Tibial nerve (tissue), 4 donors: ENCODE measurements around the gene TET2. TPM values are rescaled to one million over a fixed set of nuclear protein-coding genes. Genes with fewer than 3 reads are reported as not detected.

ENCODE experiments used
- DNase-seq, 2 donors: peaks; one replicate each; pipeline ENCODE4 v3.0.0-alpha.2; 2019; ENCODE audit warnings: low spot score in 2 of 2
- H3K27ac ChIP-seq, 4 donors: fragments of 200-600 bp; sonication (generic) in 3 of 4; one replicate each; pipeline ENCODE4 v1.5.1; 2017 to 2019; ENCODE audit warnings: mild to moderate bottlenecking in 1 of 4
- H3K27me3 ChIP-seq, 2 donors: fragments of 200-600 bp; sonication (generic) in 1 of 2; one replicate each; pipeline versions ENCODE4 v1.5.1 to v1.6.0; 2017 to 2019
- H3K36me3 ChIP-seq, 3 donors: fragments of 200-600 bp; sonication (generic); one replicate each; pipeline ENCODE4 v1.5.1; 2018 to 2019
- H3K4me1 ChIP-seq, 4 donors: fragments of 200-600 bp; sonication (generic) in 3 of 4; one replicate each; pipeline ENCODE4 v1.5.1; 2017 to 2019
- H3K4me3 ChIP-seq, 4 donors: fragments of 200-600 bp; sonication (generic) in 3 of 4; one replicate each; pipeline ENCODE4 v1.5.1; 2017 to 2019; ENCODE audit warnings: mild to moderate bottlenecking in 1 of 4, moderate library complexity in 1 of 4
- H3K9me3 ChIP-seq, 4 donors: fragments of 200-600 bp; sonication (generic) in 3 of 4; one replicate each; pipeline ENCODE4 v1.5.1; 2017 to 2019
- EP300 ChIP-seq, 2 donors: sonication (generic); formaldehyde crosslinking; IDR thresholded peaks; one replicate each; pipeline ENCODE4 v1.6.1; 2017; ENCODE audit warnings: antibody characterized with exemption in 2 of 2, mild to moderate bottlenecking in 1 of 2
- POLR2A ChIP-seq, 2 donors: fragments of 450-650 bp; IDR thresholded peaks; one replicate each; pipeline ENCODE4 v1.6.1; 2017; ENCODE audit warnings: antibody characterized with exemption in 2 of 2, mild to moderate bottlenecking in 2 of 2, moderate library complexity in 2 of 2
- WGBS, 2 donors: methylation state at CpG; one replicate each; pipeline ENCODE4 v1.1.5; 2018; 5-methylcytosine and 5-hydroxymethylcytosine counted together
- total RNA-seq, 4 donors: library from RNA; depleted of rRNA; stranded (reverse); fragments of >200 nt; gene quantifications; one replicate each; pipeline ENCODE4 v1.1.0, GENCODE V29; 2016
- TF ChIP-seq, protein P1 (sequence below), 5 experiments: fragments of 200-600 bp in 3 of 5; fragments of 450-650 bp in 2 of 5; sonication (generic) in 3 of 5; IDR thresholded peaks; one replicate each; pipeline ENCODE4 v1.5.1; 2016 to 2019; ENCODE audit warnings: antibody characterized with exemption in 5 of 5, mild to moderate bottlenecking in 3 of 5, moderate library complexity in 2 of 5

The TET2 gene
- total RNA-seq, 4 donors from 2014 or later, result 23.2 to 29.1 (median 24.1) TPM

DNA sequence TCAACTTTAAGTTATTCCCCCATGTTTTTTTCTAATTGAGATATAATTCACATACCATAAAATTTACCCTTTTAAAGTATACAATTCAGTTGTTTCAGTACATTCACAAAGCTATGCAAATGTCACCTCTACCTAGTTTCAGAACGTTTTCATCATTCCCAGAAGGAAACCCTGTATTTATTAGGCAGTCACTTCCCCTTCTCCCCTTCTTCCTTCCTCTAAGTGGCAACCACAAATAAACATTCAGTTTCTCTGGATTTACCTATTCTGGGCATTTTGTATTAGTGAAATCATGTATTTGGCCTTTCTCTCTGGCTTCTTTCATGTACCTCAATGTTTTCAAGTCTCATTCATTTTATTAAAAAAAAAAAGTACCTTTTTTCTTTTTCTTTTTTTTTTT lies 101.9 kb downstream of the TET2 start:
- Histone ChIP-seq H3K27me3 (no peaks in the 10 kb centered on the region), H3K36me3 (peaks cover 0 to 53% (median 0%) of the 10 kb centered on the region in 3 donors), H3K4me1 (peaks cover 0 to 17% (median 3%) of the 10 kb centered on the region in 4 donors), H3K27ac (no peak overlapping the region), H3K9me3 (peaks cover 0 to 13% (median 0%) of the 10 kb centered on the region in 4 donors), H3K4me3 (no peak overlapping the region)
- 40 to 44% methylated on average over 1 of the region's 1 CpG for WGBS, 2 donors
- no peak for DNase-seq
- TF ChIP-seq, protein P1, sequence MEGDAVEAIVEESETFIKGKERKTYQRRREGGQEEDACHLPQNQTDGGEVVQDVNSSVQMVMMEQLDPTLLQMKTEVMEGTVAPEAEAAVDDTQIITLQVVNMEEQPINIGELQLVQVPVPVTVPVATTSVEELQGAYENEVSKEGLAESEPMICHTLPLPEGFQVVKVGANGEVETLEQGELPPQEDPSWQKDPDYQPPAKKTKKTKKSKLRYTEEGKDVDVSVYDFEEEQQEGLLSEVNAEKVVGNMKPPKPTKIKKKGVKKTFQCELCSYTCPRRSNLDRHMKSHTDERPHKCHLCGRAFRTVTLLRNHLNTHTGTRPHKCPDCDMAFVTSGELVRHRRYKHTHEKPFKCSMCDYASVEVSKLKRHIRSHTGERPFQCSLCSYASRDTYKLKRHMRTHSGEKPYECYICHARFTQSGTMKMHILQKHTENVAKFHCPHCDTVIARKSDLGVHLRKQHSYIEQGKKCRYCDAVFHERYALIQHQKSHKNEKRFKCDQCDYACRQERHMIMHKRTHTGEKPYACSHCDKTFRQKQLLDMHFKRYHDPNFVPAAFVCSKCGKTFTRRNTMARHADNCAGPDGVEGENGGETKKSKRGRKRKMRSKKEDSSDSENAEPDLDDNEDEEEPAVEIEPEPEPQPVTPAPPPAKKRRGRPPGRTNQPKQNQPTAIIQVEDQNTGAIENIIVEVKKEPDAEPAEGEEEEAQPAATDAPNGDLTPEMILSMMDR (IDR thresholded peaks at IDR 0.05), result no peak
- no peak for TF ChIP-seq EP300 (IDR thresholded peaks at IDR 0.05)
- TF ChIP-seq POLR2A (IDR thresholded peaks at IDR 0.05), result no peak

DNA sequence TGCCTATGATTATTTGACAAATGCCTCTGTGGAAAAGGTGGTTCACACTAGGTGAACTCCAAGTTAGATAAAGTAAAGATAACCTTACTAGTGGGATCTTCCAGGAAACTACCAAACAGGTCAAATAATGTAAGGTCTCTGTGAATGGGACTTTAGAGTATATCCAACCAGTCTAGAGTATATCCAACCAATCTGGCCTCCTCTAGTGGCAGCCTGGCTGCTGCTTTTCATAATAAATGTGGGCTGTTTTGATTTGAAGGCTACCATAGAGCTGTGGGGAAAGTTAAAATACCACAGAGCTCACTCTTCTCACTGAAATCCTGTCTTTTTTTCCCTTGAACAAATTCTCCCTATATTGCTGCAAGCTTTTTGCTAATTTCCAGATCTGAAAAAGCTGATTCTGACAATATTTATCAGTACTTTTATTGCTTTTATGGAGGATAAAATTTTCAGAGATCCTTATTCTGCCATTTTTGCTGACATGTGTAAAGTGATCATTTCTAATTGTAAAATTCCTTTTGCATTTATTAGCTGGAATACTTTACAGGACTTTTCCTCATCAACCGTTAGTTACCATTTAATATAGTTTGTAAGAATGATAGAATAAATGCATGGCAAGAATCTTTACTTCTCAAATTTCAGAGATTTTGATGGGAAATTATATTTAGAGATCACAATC lies 111.3 kb downstream of the TET2 start:
- TF ChIP-seq, protein P1 (IDR thresholded peaks at IDR 0.05), result no peak
- TF ChIP-seq EP300 (IDR thresholded peaks at IDR 0.05) (no peak), POLR2A (IDR thresholded peaks at IDR 0.05) (no peak)
- Histone ChIP-seq H3K9me3 (peaks cover 0 to 33% (median 0%) of the 10 kb centered on the region in 4 donors), H3K27me3 (no peaks in the 10 kb centered on the region), H3K27ac (no peak overlapping the region), H3K4me3 (no peak overlapping the region), H3K4me1 (no peaks in the 10 kb centered on the region), H3K36me3 (peaks cover 0 to 68% (median 0%) of the 10 kb centered on the region in 3 donors)
- DNase-seq, result no peak
- WGBS, 2 donors, result 94 to 98% methylated on average over 1 of the region's 1 CpG

DNA sequence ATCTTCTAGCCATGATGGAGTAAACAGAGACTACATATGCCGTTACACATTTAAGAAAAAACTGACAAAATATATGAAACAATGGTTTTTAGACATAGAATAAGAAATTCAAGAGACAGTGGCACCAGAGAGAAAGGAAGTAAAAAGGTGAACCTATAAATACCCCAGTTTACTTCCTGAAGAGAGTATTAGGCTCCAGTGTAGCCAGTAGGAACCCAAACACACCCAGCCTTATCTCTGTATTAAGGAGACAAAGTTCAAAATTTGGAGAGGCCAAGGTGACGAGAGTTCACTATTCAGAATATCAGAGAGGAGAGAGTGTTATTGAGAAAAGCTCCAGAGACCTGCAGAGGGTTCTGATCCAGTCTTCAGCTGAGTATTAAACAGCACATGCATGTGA lies 119.0 kb downstream of the TET2 start:
- Histone ChIP-seq H3K36me3 (peaks cover 3 to 60% (median 6%) of the 10 kb centered on the region in 3 donors), H3K4me3 (no peak overlapping the region), H3K27ac (no peak overlapping the region), H3K27me3 (no peaks in the 10 kb centered on the region), H3K9me3 (no peaks in the 10 kb centered on the region), H3K4me1 (no peaks in the 10 kb centered on the region)
- no peak for DNase-seq
- WGBS, 2 donors, result 98% methylated on average over 2 of the region's 2 CpGs
- TF ChIP-seq, protein P1 (IDR thresholded peaks at IDR 0.05), result no peak
- TF ChIP-seq POLR2A (IDR thresholded peaks at IDR 0.05) (no peak), EP300 (IDR thresholded peaks at IDR 0.05) (no peak)

DNA sequence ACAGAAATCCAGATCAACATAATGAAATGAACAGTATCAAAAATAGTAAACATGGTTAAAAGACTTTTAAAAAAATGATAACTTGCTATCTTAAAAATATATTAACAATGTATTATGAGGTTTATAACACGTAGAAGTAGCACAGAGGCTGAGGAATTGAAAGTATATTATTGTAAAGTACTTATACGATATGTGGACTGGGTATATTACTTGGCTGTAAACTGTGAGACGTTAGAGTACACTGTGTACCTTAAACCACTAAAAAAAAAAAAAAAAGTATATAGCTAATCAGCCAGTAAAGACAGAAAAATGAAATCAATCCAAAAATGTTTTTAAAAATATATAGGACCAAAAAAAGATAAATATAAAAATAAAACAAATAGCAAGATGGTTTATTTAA lies 120.6 kb downstream of the TET2 start:
- no peaks in the 10 kb centered on the region for H3K27me3 ChIP-seq
- TF ChIP-seq, protein P1 (IDR thresholded peaks at IDR 0.05), result no peak
- no peak for TF ChIP-seq POLR2A (IDR thresholded peaks at IDR 0.05)
- no peak for TF ChIP-seq EP300 (IDR thresholded peaks at IDR 0.05)
- no peak overlapping the region for H3K4me3 ChIP-seq
- H3K27ac ChIP-seq, result no peak overlapping the region
- H3K36me3 ChIP-seq, result peaks cover 3 to 61% (median 7%) of the 10 kb centered on the region in 3 donors
- 95 to 97% methylated on average over 3 of the region's 3 CpGs for WGBS, 2 donors
- no peaks in the 10 kb centered on the region for H3K4me1 ChIP-seq
- no peak for DNase-seq
- H3K9me3 ChIP-seq, result no peaks in the 10 kb centered on the region

DNA sequence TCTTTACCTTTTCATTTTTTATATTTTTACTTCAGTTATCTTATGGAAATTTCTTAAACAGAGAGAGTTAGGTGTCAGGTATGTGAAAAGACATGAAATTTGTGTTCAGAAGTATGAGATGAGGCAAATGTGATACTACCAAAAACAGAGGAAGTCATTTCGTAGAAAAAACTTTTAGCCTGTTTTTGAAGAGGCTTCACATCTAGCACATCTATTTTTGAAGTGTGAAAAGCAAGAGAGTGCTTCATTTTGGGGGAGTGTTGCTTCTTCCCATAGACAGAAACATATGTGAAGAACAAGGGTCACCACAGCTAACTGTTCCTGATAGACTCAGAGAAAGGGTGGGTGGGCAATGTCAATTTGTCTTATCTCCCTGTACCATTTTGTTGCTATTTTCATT lies 125.3 kb downstream of the TET2 start:
- peaks cover 5 to 80% (median 11%) of the 10 kb centered on the region in 3 donors for H3K36me3 ChIP-seq
- TF ChIP-seq, protein P1 (IDR thresholded peaks at IDR 0.05), result no peak
- TF ChIP-seq POLR2A (IDR thresholded peaks at IDR 0.05) (no peak), EP300 (IDR thresholded peaks at IDR 0.05) (no peak)
- no peak overlapping the region for H3K4me3 ChIP-seq
- no peaks in the 10 kb centered on the region for H3K4me1 ChIP-seq
- no peaks in the 10 kb centered on the region for H3K27me3 ChIP-seq
- no peaks in the 10 kb centered on the region for H3K9me3 ChIP-seq
- no peak for DNase-seq
- H3K27ac ChIP-seq, result no peak overlapping the region
- 89 to 98% methylated on average over 1 of the region's 1 CpG for WGBS, 2 donors
